Activated naive CD4-positive, alpha-beta T cell treated with anti-CD3 and anti-CD28 coated beads, Interleukin-2, amount 10 ng/mL, durations not matched to agents 7 days and 5 days (primary cell): Measurements from ENCODE around the gene OR1M1.
"Not testable (repeated sequence)": the region's sequence is repeated elsewhere in the genome, so short reads cannot be mapped to it uniquely, and the experiment has no call there.

Experiments
- CTCF ChIA-PET: fragments of 350-600 bp; sonication (Branson Sonifier 250); formaldehyde crosslinking; loops from one replicate; lab custom pipeline; 2021; ENCODE audit warnings: antibody characterized with exemption; lab: Charles Lee
- DNase-seq: peaks from one replicate; pipeline ENCODE4 v3.0.0-alpha.2; 2020
- H3K27ac Mint-ChIP-seq: one replicate; pipeline ENCODE4 v1.8.0; 2021; ENCODE audit warnings: mild to moderate bottlenecking, moderate library complexity, mixed read lengths
- H3K27me3 Mint-ChIP-seq: one replicate; pipeline ENCODE4 v1.8.0; 2021; ENCODE audit warnings: mild to moderate bottlenecking, mixed read lengths
- H3K36me3 Mint-ChIP-seq: one replicate; pipeline ENCODE4 v1.8.0; 2021; ENCODE audit warnings: mixed read lengths
- H3K4me1 Mint-ChIP-seq: one replicate; pipeline ENCODE4 v1.8.0; 2021; ENCODE audit warnings: mixed read lengths
- H3K4me3 Mint-ChIP-seq: one replicate; pipeline ENCODE4 v1.8.0; 2021; ENCODE audit warnings: mild to moderate bottlenecking, moderate library complexity, mixed read lengths
- H3K9me3 Mint-ChIP-seq: one replicate; pipeline ENCODE4 v1.8.0; 2021; ENCODE audit warnings: mixed read lengths

The OR1M1 gene, protein sequence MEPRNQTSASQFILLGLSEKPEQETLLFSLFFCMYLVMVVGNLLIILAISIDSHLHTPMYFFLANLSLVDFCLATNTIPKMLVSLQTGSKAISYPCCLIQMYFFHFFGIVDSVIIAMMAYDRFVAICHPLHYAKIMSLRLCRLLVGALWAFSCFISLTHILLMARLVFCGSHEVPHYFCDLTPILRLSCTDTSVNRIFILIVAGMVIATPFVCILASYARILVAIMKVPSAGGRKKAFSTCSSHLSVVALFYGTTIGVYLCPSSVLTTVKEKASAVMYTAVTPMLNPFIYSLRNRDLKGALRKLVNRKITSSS

DNA sequence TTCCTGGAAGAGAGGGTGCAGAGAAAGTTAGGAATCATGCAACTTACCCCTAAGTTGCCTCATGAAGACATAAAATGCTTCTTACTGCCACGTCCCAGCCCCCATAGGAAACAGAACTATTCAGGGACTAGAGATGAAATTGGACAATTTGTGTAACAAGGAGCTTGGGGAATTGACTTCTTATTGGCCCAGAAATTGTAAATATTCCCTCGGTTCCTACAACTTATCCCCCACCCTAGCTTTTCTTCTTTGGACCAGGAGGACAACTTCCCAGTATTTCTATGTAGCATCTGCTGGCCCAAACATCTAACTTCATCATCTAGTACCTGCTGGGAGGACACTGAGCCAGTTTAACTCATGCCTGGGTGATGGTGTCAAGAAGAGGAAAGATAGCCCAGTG is at the start of gene OR1M1:
TSS of gene OR1M1 (plus strand) at position 301 of the 400 bp plus-strand sequence. CDS start 6,184 bp downstream, outside the sequence.
- Mint-ChIP-seq H3K9me3 (no peaks in the 10 kb centered on the region), H3K27me3 (peaks cover 8% of the 10 kb centered on the region), H3K4me3 (no peak within 1 kb of the TSS), H3K4me1 (no peaks in the 10 kb centered on the region), H3K27ac (no peak within 1 kb of the TSS), H3K36me3 (no peaks in the 10 kb centered on the region)
- CTCF ChIA-PET = no interaction called here
- DNase-seq = no peak

- no peak for DNase-seq
- Mint-ChIP-seq H3K27me3 (peaks cover 4% of the 10 kb centered on the region), H3K4me1 (no peaks in the 10 kb centered on the region), H3K4me3 (no peak overlapping the region), H3K27ac (no peak overlapping the region), H3K36me3 (no peaks in the 10 kb centered on the region), H3K9me3 (peaks cover 3% of the 10 kb centered on the region)
- CTCF ChIA-PET = no interaction called here
These were observed 49.3 kb upstream of the OR1M1 start for GRCh38 chr19:9037400-9038062.

GRCh38 chr19:9039728-9040127 is 47.1 kb upstream of the OR1M1 start:
- CTCF ChIA-PET = no interaction called here
- no peaks in the 10 kb centered on the region for H3K4me1 Mint-ChIP-seq

GRCh38 chr19:9040131-9040530 is 46.7 kb upstream of the OR1M1 start:
- no peak for DNase-seq
- H3K27ac Mint-ChIP-seq = no peak overlapping the region
- H3K9me3 Mint-ChIP-seq = peaks cover 3% of the 10 kb centered on the region
- H3K4me3 Mint-ChIP-seq = no peak overlapping the region
- CTCF ChIA-PET = no interaction called here
- H3K4me1 Mint-ChIP-seq = no peaks in the 10 kb centered on the region
- H3K27me3 Mint-ChIP-seq = no peaks in the 10 kb centered on the region
- H3K36me3 Mint-ChIP-seq = no peaks in the 10 kb centered on the region

More at GRCh38 chr19:9039728-9040127, 47.1 kb upstream of the OR1M1 start:
- Mint-ChIP-seq H3K9me3 (peaks cover 3% of the 10 kb centered on the region), H3K36me3 (no peaks in the 10 kb centered on the region), H3K27me3 (peaks cover 3% of the 10 kb centered on the region), H3K4me3 (no peak overlapping the region), H3K27ac (no peak overlapping the region)
- no peak for DNase-seq

DNA sequence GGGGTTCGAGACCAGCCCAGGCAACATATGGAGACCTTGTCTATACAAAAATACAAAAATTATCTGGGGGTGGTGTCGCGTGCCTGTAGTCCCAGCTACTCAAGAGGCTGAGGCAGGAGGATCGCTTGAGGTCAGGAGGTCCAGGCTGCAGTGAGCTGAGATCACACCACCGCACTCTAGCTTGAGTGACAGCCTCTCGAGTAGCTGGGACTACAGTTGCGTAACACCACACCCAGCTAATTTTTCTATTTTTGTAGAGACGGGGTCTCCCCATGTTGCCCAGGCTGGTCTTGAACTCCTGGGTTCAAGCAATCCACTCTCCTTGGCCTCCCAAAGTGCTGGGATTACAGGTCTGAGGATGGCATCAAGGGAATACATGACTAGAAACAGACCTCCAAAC is 45.8 kb upstream of the OR1M1 start:
- CTCF ChIA-PET = no interaction called here
- Mint-ChIP-seq H3K4me3 (no peak overlapping the region), H3K4me1 (no peaks in the 10 kb centered on the region), H3K27ac (no peak overlapping the region), H3K27me3 (no peaks in the 10 kb centered on the region), H3K9me3 (peaks cover 3% of the 10 kb centered on the region), H3K36me3 (no peaks in the 10 kb centered on the region)
- DNase-seq = no peak

- CTCF ChIA-PET = no interaction called here
- H3K4me1 Mint-ChIP-seq = no peaks in the 10 kb centered on the region
- no peak for DNase-seq
- no peak overlapping the region for H3K4me3 Mint-ChIP-seq
- no peaks in the 10 kb centered on the region for H3K36me3 Mint-ChIP-seq
- no peaks in the 10 kb centered on the region for H3K27me3 Mint-ChIP-seq
- H3K9me3 Mint-ChIP-seq = peaks cover 3% of the 10 kb centered on the region
- H3K27ac Mint-ChIP-seq = no peak overlapping the region
These were observed 43.3 kb upstream of the OR1M1 start for GRCh38 chr19:9043524-9043923.

DNA sequence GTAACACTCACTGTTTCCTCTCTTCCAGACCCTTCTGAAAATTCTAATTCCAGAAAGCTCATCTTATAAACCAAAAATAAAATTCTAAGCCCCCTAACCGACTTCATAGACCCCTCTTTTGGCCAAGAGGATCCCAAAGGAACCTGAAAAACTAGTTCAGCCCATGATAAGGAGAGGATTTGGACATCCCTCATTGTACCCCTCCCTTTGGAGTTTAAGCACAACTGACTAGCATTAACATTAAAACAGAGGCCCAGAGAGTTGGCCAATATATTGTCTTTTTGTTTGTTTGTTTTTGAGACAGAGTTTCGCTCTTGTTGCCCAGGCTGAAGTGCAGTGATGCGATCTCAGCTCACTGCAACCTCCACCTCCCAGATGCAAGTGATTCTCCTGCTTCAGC is 42.4 kb upstream of the OR1M1 start:
- CTCF ChIA-PET = no interaction called here

GRCh38 chr19:9046694-9047093 is 40.2 kb upstream of the OR1M1 start:
- H3K9me3 Mint-ChIP-seq = no peaks in the 10 kb centered on the region
- CTCF ChIA-PET = no interaction called here
- no peaks in the 10 kb centered on the region for H3K4me1 Mint-ChIP-seq
- no peak overlapping the region for H3K4me3 Mint-ChIP-seq
- H3K27me3 Mint-ChIP-seq = no peaks in the 10 kb centered on the region
- DNase-seq = no peak
- H3K27ac Mint-ChIP-seq = no peak overlapping the region
- no peaks in the 10 kb centered on the region for H3K36me3 Mint-ChIP-seq

More for the DNA sequence above, 42.4 kb upstream of the OR1M1 start:
- Mint-ChIP-seq H3K27ac (no peak overlapping the region), H3K4me3 (no peak overlapping the region), H3K4me1 (no peaks in the 10 kb centered on the region), H3K36me3 (no peaks in the 10 kb centered on the region), H3K9me3 (peaks cover 3% of the 10 kb centered on the region), H3K27me3 (no peaks in the 10 kb centered on the region)
- no peak for DNase-seq

DNA sequence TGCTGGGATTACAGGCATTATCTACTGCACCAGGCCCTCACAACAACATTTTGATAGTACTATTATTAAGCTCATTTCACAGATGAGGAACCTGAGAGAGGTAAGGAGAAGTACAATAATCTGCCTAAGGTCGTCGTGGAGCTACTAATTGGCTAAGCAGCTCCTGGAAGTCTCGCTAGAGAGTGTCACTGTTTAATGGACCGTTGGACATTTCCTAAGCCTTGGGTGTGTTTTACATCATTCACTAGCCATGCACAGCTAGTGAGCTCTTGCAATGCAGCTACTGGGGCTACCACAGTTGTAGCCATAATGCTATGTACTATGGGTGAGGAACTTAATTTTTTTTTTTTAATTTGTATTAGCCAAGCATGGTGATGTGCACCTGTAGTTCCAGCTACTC is 34.0 kb upstream of the OR1M1 start:
- Mint-ChIP-seq H3K4me3 (no peak overlapping the region), H3K9me3 (no peaks in the 10 kb centered on the region), H3K27me3 (no peaks in the 10 kb centered on the region), H3K27ac (no peak overlapping the region), H3K36me3 (no peaks in the 10 kb centered on the region), H3K4me1 (no peaks in the 10 kb centered on the region)
- DNase-seq = no peak
- CTCF ChIA-PET = no interaction called here

GRCh38 chr19:9053674-9054073 is 33.2 kb upstream of the OR1M1 start:
- CTCF ChIA-PET, H3K36me3 Mint-ChIP-seq, H3K9me3 Mint-ChIP-seq, DNase-seq, H3K4me3 Mint-ChIP-seq, H3K27me3 Mint-ChIP-seq, H3K27ac Mint-ChIP-seq, H3K4me1 Mint-ChIP-seq: not testable (repeated sequence)

- Mint-ChIP-seq H3K9me3 (no peaks in the 10 kb centered on the region), H3K4me3 (no peak overlapping the region), H3K27ac (no peak overlapping the region), H3K4me1 (no peaks in the 10 kb centered on the region), H3K27me3 (no peaks in the 10 kb centered on the region), H3K36me3 (no peaks in the 10 kb centered on the region)
- no peak for DNase-seq
- CTCF ChIA-PET = no interaction called here
These were observed 32.7 kb upstream of the OR1M1 start for GRCh38 chr19:9054207-9054606.

GRCh38 chr19:9054765-9055164 is 32.1 kb upstream of the OR1M1 start:
- no peak for DNase-seq
- no peak overlapping the region for H3K4me3 Mint-ChIP-seq
- H3K4me1 Mint-ChIP-seq = no peaks in the 10 kb centered on the region
- no peak overlapping the region for H3K27ac Mint-ChIP-seq
- no peaks in the 10 kb centered on the region for H3K36me3 Mint-ChIP-seq
- H3K27me3 Mint-ChIP-seq = no peaks in the 10 kb centered on the region
- no peaks in the 10 kb centered on the region for H3K9me3 Mint-ChIP-seq
- CTCF ChIA-PET = no interaction called here

- H3K36me3 Mint-ChIP-seq, H3K4me3 Mint-ChIP-seq, DNase-seq, H3K4me1 Mint-ChIP-seq, H3K27me3 Mint-ChIP-seq, CTCF ChIA-PET, H3K9me3 Mint-ChIP-seq, H3K27ac Mint-ChIP-seq: not testable (repeated sequence)
These were observed 30.7 kb upstream of the OR1M1 start for GRCh38 chr19:9056131-9056530.

DNA sequence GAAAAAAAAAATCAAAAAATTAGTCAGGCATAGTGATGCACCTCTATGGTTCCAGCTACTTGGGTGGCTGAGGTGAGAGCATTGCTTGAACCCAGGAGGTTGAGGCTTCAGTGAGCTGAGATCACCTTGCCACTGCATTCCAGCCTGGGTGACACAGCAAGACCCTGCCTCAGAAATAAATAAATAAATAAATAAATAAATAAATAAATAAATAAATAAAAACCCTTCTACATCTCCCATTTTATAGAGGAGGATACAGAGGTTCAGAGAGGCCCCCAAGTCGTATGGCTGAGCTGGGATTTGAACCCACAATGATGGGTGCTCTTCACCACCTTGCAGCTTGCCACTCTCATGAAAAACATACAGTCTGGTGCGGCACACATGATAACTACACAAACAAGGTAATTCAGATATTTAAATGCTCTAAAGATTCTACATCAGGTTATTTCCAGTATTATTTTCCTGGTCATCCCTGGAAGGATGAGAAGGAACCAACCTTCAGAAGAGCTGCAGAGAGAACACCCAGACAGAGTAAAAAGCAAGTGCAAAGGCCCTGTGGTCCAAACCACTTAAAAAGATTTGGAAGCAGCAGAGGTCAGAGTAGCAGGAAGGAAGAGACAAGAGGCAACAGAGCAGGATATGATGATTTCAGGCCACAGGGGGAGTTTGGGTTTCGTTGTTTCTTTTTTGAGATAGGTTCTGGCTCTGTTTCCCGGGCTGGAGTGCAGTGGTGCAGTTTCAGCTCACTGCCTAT is 29.2 kb upstream of the OR1M1 start:
- Mint-ChIP-seq H3K27ac (no peak overlapping the region), H3K9me3 (no peaks in the 10 kb centered on the region), H3K27me3 (no peaks in the 10 kb centered on the region), H3K4me3 (no peak overlapping the region), H3K4me1 (no peaks in the 10 kb centered on the region), H3K36me3 (no peaks in the 10 kb centered on the region)
- CTCF ChIA-PET = no interaction called here
- no peak for DNase-seq
